Measurements from ENCODE around the gene SOX6.

SOX6 gene

GRCh38 chr11:16169541-16169940 lies 186.8 kb downstream of the SOX6 start:
- Histone ChIP-seq H3K4me1 (ENCODE audit: insufficient read depth, low read length, severe bottlenecking) (no peaks in the 10 kb centered on the region), H2AFZ (ENCODE audit: low read length) (no peak overlapping the region), H3F3A (ENCODE audit: insufficient read depth, low read length) (no peaks in the 10 kb centered on the region), H4K20me1 (ENCODE audit: insufficient read depth, low read length) (no peaks in the 10 kb centered on the region), H3K36me3 (ENCODE audit: insufficient read depth, low read length) (no peaks in the 10 kb centered on the region), H3K9me3 (ENCODE audit: low read length) (no peaks in the 10 kb centered on the region), H3K79me2 (ENCODE audit: insufficient read depth, low read length) (no peaks in the 10 kb centered on the region), H3K27me3 (ENCODE audit: insufficient read depth, low read length) (no peaks in the 10 kb centered on the region), H3K4me3 (ENCODE audit: low read depth, low read length, poor library complexity, severe bottlenecking) (no peak overlapping the region), H3K9ac (ENCODE audit: low read length) (no peak overlapping the region), H3K4me2 (ENCODE audit: low read length) (no peak overlapping the region), H3K9me2 (ENCODE audit: low read depth, low read length) (no peaks in the 10 kb centered on the region), H3K27ac (ENCODE audit: low read depth, low read length, poor library complexity, severe bottlenecking) (no peak overlapping the region)
- TF ChIP-seq, protein P1, sequence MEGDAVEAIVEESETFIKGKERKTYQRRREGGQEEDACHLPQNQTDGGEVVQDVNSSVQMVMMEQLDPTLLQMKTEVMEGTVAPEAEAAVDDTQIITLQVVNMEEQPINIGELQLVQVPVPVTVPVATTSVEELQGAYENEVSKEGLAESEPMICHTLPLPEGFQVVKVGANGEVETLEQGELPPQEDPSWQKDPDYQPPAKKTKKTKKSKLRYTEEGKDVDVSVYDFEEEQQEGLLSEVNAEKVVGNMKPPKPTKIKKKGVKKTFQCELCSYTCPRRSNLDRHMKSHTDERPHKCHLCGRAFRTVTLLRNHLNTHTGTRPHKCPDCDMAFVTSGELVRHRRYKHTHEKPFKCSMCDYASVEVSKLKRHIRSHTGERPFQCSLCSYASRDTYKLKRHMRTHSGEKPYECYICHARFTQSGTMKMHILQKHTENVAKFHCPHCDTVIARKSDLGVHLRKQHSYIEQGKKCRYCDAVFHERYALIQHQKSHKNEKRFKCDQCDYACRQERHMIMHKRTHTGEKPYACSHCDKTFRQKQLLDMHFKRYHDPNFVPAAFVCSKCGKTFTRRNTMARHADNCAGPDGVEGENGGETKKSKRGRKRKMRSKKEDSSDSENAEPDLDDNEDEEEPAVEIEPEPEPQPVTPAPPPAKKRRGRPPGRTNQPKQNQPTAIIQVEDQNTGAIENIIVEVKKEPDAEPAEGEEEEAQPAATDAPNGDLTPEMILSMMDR (IDR thresholded peaks at IDR 0.05; ENCODE audit: low read length), result no peak

- Histone ChIP-seq H3K27ac (ENCODE audit: low read depth, low read length, poor library complexity, severe bottlenecking) (no peak overlapping the region), H3K9ac (ENCODE audit: low read length) (no peak overlapping the region), H3K9me3 (ENCODE audit: low read length) (no peaks in the 10 kb centered on the region), H3K9me2 (ENCODE audit: low read depth, low read length) (no peaks in the 10 kb centered on the region), H3K27me3 (ENCODE audit: insufficient read depth, low read length) (no peaks in the 10 kb centered on the region), H3K4me3 (ENCODE audit: low read depth, low read length, poor library complexity, severe bottlenecking) (no peak overlapping the region), H2AFZ (ENCODE audit: low read length) (no peak overlapping the region), H3K4me2 (ENCODE audit: low read length) (no peak overlapping the region), H4K20me1 (ENCODE audit: insufficient read depth, low read length) (no peaks in the 10 kb centered on the region), H3K36me3 (ENCODE audit: insufficient read depth, low read length) (no peaks in the 10 kb centered on the region), H3F3A (ENCODE audit: insufficient read depth, low read length) (no peaks in the 10 kb centered on the region), H3K4me1 (ENCODE audit: insufficient read depth, low read length, severe bottlenecking) (no peaks in the 10 kb centered on the region), H3K79me2 (ENCODE audit: insufficient read depth, low read length) (no peaks in the 10 kb centered on the region)
- TF ChIP-seq EZH2 (IDR thresholded peaks at IDR 0.05; ENCODE audit: borderline replicate concordance, low read length), result no peak
- TF ChIP-seq, protein P1 (IDR thresholded peaks at IDR 0.05; ENCODE audit: low read length), result no peak
Measured at GRCh38 chr11:16167706-16168487, 188.4 kb downstream of the SOX6 start.

GRCh38 chr11:16166571-16166970 lies 189.8 kb downstream of the SOX6 start:
- Histone ChIP-seq H3K79me2 (ENCODE audit: insufficient read depth, low read length) (no peaks in the 10 kb centered on the region), H3K9ac (ENCODE audit: low read length) (no peak overlapping the region), H2AFZ (ENCODE audit: low read length) (no peak overlapping the region), H3K27ac (ENCODE audit: low read depth, low read length, poor library complexity, severe bottlenecking) (no peak overlapping the region), H3K4me1 (ENCODE audit: insufficient read depth, low read length, severe bottlenecking) (no peaks in the 10 kb centered on the region), H3K27me3 (ENCODE audit: insufficient read depth, low read length) (no peaks in the 10 kb centered on the region), H3K4me2 (ENCODE audit: low read length) (no peak overlapping the region), H4K20me1 (ENCODE audit: insufficient read depth, low read length) (no peaks in the 10 kb centered on the region), H3F3A (ENCODE audit: insufficient read depth, low read length) (no peaks in the 10 kb centered on the region), H3K4me3 (ENCODE audit: low read depth, low read length, poor library complexity, severe bottlenecking) (no peak overlapping the region), H3K36me3 (ENCODE audit: insufficient read depth, low read length) (no peaks in the 10 kb centered on the region), H3K9me3 (ENCODE audit: low read length) (no peaks in the 10 kb centered on the region), H3K9me2 (ENCODE audit: low read depth, low read length) (no peaks in the 10 kb centered on the region)
- TF ChIP-seq EZH2 (IDR thresholded peaks at IDR 0.05; ENCODE audit: borderline replicate concordance, low read length), result no peak
- TF ChIP-seq, protein P1 (IDR thresholded peaks at IDR 0.05; ENCODE audit: low read length), result no peak
